Ascending aorta (tissue), 2 donors: ENCODE results near the gene SARNP. TPM values are rescaled to one million over a fixed set of nuclear protein-coding genes. Genes with fewer than 3 reads are reported as not detected.

Experiments used
- DNase-seq, 2 donors: peaks; one replicate each; pipeline ENCODE4 v3.0.0-alpha.2; 2019; ENCODE audit warnings: low spot score in 2 of 2
- H3K27ac ChIP-seq, 2 donors: fragments of 200-600 bp; sonication (generic); one replicate each; pipeline ENCODE4 v1.5.1; 2016 to 2017; ENCODE audit warnings: mild to moderate bottlenecking in 1 of 2
- H3K27me3 ChIP-seq: fragments of 200-600 bp; sonication (generic); one replicate; pipeline ENCODE4 v1.5.1; 2017
- H3K36me3 ChIP-seq, 2 donors: fragments of 200-600 bp; sonication (generic); one replicate each; pipeline ENCODE4 v1.5.1; 2016
- H3K4me1 ChIP-seq, 2 donors: fragments of 200-600 bp; sonication (generic); one replicate each; pipeline ENCODE4 v1.5.1; 2016 to 2017; ENCODE audit warnings: mild to moderate bottlenecking in 1 of 2
- H3K4me3 ChIP-seq, 2 donors: fragments of 200-600 bp; sonication (generic); one replicate each; pipeline ENCODE4 v1.5.1; 2016 to 2017; ENCODE audit warnings: mild to moderate bottlenecking in 1 of 2
- H3K9me3 ChIP-seq, 2 donors: fragments of 200-600 bp; sonication (generic); one replicate each; pipeline ENCODE4 v1.5.1; 2016
- intact Hi-C: fragments of 100-400 bp; cut with DNase I; formaldehyde crosslinking; loops from one replicate; pipeline ENCODE4 v1.15.1; 2023
- total RNA-seq: library from RNA; depleted of rRNA; stranded (reverse); fragments of >200 nt; gene quantifications from one replicate; pipeline ENCODE4 v1.1.0, GENCODE V29; 2016
- TF ChIP-seq, protein P1 (sequence below), 3 experiments: fragments of 200-600 bp in 2 of 3; fragments of 450-650 bp in 1 of 3; sonication (generic) in 2 of 3; IDR thresholded peaks; one replicate each; pipeline ENCODE4 v1.5.1; 2016 to 2019; ENCODE audit warnings: antibody characterized with exemption in 3 of 3, mild to moderate bottlenecking in 1 of 3, moderate library complexity in 1 of 3

SARNP gene
- total RNA-seq, 1 donor from 2014 or later: 13.4 TPM

GRCh38 chr12:55795950-55796349, 21.6 kb downstream of the SARNP start:
- peaks cover 48 to 86% of the 10 kb centered on the region in 2 donors for H3K36me3 ChIP-seq
- no peak overlapping the region for H3K4me3 ChIP-seq
- DNase-seq: no peak
- H3K4me1 ChIP-seq: no peaks in the 10 kb centered on the region
- TF ChIP-seq, protein P1, sequence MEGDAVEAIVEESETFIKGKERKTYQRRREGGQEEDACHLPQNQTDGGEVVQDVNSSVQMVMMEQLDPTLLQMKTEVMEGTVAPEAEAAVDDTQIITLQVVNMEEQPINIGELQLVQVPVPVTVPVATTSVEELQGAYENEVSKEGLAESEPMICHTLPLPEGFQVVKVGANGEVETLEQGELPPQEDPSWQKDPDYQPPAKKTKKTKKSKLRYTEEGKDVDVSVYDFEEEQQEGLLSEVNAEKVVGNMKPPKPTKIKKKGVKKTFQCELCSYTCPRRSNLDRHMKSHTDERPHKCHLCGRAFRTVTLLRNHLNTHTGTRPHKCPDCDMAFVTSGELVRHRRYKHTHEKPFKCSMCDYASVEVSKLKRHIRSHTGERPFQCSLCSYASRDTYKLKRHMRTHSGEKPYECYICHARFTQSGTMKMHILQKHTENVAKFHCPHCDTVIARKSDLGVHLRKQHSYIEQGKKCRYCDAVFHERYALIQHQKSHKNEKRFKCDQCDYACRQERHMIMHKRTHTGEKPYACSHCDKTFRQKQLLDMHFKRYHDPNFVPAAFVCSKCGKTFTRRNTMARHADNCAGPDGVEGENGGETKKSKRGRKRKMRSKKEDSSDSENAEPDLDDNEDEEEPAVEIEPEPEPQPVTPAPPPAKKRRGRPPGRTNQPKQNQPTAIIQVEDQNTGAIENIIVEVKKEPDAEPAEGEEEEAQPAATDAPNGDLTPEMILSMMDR (IDR thresholded peaks at IDR 0.05): no peak
- H3K9me3 ChIP-seq: no peaks in the 10 kb centered on the region
- intact Hi-C loops: no loop called here
- H3K27ac ChIP-seq: no peak overlapping the region
- no peaks in the 10 kb centered on the region for H3K27me3 ChIP-seq

DNA sequence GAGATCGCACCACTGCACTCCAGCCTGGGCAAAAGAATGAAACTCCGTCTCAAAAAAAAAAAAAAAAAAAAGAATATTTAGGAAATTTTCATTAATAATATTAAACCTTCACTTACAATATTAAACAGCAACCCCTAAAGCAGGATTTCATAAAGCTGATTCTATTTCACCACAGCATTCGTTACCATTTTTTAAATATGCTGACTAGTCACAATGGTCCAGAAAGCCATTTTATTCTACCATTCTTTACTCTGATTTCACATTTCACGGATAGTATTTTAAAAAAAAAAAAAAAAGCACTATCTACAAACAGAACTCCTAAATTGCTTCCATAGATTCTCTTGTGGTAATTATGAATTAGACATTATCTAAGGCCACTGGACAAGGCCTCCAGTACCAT, 27.6 kb downstream of the SARNP start:
- Histone ChIP-seq H3K4me1 (no peaks in the 10 kb centered on the region), H3K4me3 (no peak overlapping the region), H3K27me3 (no peaks in the 10 kb centered on the region), H3K27ac (no peak overlapping the region), H3K9me3 (no peaks in the 10 kb centered on the region), H3K36me3 (peaks cover 62 to 80% of the 10 kb centered on the region in 2 donors)
- TF ChIP-seq, protein P1 (IDR thresholded peaks at IDR 0.05): no peak
- DNase-seq: no peak
- intact Hi-C loops: no loop called here

DNA sequence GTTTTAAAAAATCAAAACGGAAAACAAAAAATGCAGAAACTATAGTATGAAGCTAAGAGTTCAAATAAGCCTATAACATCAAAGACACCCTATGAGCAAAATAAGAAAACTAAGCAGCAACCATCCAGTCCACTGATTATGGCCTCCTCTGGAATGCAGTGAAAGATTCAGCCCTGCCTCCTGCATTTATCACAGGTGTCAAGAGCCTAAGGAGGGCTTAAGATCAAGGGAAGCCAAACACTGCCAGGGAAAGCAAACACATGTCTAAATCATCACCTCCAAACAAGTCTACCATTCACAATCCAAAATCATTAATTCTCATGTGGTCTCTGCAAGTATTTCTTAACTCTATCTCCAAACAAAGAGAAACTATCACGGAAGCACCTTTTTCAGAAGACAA, 28.4 kb downstream of the SARNP start:
- intact Hi-C loops: no loop called here

GRCh38 chr12:55788546-55788945, 29.0 kb downstream of the SARNP start:
- Histone ChIP-seq H3K36me3 (peaks cover 60 to 79% of the 10 kb centered on the region in 2 donors), H3K4me3 (no peak overlapping the region), H3K27ac (no peak overlapping the region), H3K9me3 (no peaks in the 10 kb centered on the region), H3K4me1 (no peaks in the 10 kb centered on the region), H3K27me3 (no peaks in the 10 kb centered on the region)
- intact Hi-C loops: no loop called here
- no peak for DNase-seq
- TF ChIP-seq, protein P1 (IDR thresholded peaks at IDR 0.05): no peak

More for the DNA sequence above, 28.4 kb downstream of the SARNP start:
- H3K36me3 ChIP-seq: peaks cover 60 to 79% of the 10 kb centered on the region in 2 donors
- no peaks in the 10 kb centered on the region for H3K4me1 ChIP-seq
- no peak overlapping the region for H3K27ac ChIP-seq
- H3K9me3 ChIP-seq: no peaks in the 10 kb centered on the region
- H3K27me3 ChIP-seq: no peaks in the 10 kb centered on the region
- TF ChIP-seq, protein P1 (IDR thresholded peaks at IDR 0.05): no peak
- no peak overlapping the region for H3K4me3 ChIP-seq
- DNase-seq: no peak

- Histone ChIP-seq H3K4me3 (no peak overlapping the region), H3K36me3 (peaks cover 53 to 85% of the 10 kb centered on the region in 2 donors), H3K27ac (no peak overlapping the region), H3K4me1 (no peaks in the 10 kb centered on the region), H3K27me3 (no peaks in the 10 kb centered on the region), H3K9me3 (no peaks in the 10 kb centered on the region)
- no peak for DNase-seq
- intact Hi-C loops: no loop called here
- TF ChIP-seq, protein P1 (IDR thresholded peaks at IDR 0.05): no peak
Measured at GRCh38 chr12:55780685-55781084, 36.8 kb downstream of the SARNP start.

DNA sequence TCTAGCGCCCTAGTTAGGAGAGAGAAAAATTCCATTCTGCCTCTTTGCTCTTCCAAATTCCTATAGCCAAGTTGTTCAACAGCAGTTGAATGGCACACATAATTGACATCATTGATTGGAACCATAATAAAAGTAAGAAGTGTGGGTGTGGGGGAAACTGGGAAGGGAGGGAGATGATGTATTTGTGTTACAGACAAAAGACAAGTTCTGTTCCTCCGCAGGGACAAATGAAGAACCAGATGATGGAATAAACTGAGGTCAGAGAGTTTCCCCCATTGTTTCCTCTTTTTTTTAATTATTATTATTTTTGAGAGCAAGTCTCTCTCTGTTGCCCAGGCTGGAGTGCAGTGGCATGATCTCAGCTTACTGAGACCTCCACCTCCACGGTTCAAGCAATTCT, 39.7 kb downstream of the SARNP start:
- H3K27ac ChIP-seq: no peak overlapping the region
- H3K9me3 ChIP-seq: no peaks in the 10 kb centered on the region
- no peaks in the 10 kb centered on the region for H3K27me3 ChIP-seq
- TF ChIP-seq, protein P1 (IDR thresholded peaks at IDR 0.05): no peak
- no peak overlapping the region for H3K4me3 ChIP-seq
- intact Hi-C loops: no loop called here
- no peaks in the 10 kb centered on the region for H3K4me1 ChIP-seq
- H3K36me3 ChIP-seq: peaks cover 30 to 67% of the 10 kb centered on the region in 2 donors
- no peak for DNase-seq
